Fibroblast of villous mesenchyme (primary cell): ENCODE data around the gene MACROH2A1. TPM values are rescaled to one million over a fixed set of nuclear protein-coding genes. Genes with fewer than 3 reads are reported as not detected.

Source experiments
- DNase-seq: peaks from one replicate; pipeline ENCODE4 v3.0.0-alpha.2; 2010; ENCODE audit warnings: low read depth
- H3K4me3 ChIP-seq: 2 replicates; pipeline ENCODE4 v1.5.1; 2011; ENCODE audit warnings: low read depth, mild to moderate bottlenecking, low read length
- CTCF ChIP-seq: IDR thresholded peaks from 2 replicates; pipeline ENCODE4 v1.5.1; 2012; ENCODE audit warnings: low read depth, mild to moderate bottlenecking, low read length; ENCODE audit not compliant: insufficient read depth
- total RNA-seq: library from RNA; depleted of rRNA; stranded (reverse); fragments of >200 nt; gene quantifications from 2 replicates; pipeline ENCODE4 v1.2.3, GENCODE V29; 2012

Gene MACROH2A1
- total RNA-seq, 1 donor: 161 TPM

- H3K4me3 ChIP-seq: no peak overlapping the region
- peak; percentile 86 for DNase-seq
- TF ChIP-seq CTCF: no peak
Measured at GRCh38 chr5:135356522-135357318, 42.3 kb downstream of the MACROH2A1 start.

- no peak for TF ChIP-seq CTCF
- DNase-seq: no peak
- no peak overlapping the region for H3K4me3 ChIP-seq
Measured at GRCh38 chr5:135355169-135355568, 43.9 kb downstream of the MACROH2A1 start.

GRCh38 chr5:135353952-135354721 lies 44.9 kb downstream of the MACROH2A1 start:
- no peak for TF ChIP-seq CTCF
- no peak overlapping the region for H3K4me3 ChIP-seq

GRCh38 chr5:135350536-135350935 lies 48.5 kb downstream of the MACROH2A1 start:
- no peak for TF ChIP-seq CTCF
- H3K4me3 ChIP-seq: no peak overlapping the region
- no peak for DNase-seq

More at GRCh38 chr5:135353952-135354721, 44.9 kb downstream of the MACROH2A1 start:
- peak; percentile 71 for DNase-seq

GRCh38 chr5:135349886-135350285 lies 49.1 kb downstream of the MACROH2A1 start:
- TF ChIP-seq CTCF: no peak
- DNase-seq: no peak
- no peak overlapping the region for H3K4me3 ChIP-seq

- H3K4me3 ChIP-seq: no peak overlapping the region
- no peak for TF ChIP-seq CTCF
- no peak for DNase-seq
Measured at GRCh38 chr5:135349451-135349850, 49.6 kb downstream of the MACROH2A1 start.
